OCI-LY7 (cell line): ENCODE results near the gene PPARG. TPM values are rescaled to one million over a fixed set of nuclear protein-coding genes. Genes with fewer than 3 reads are reported as not detected.

Experiments used
- BruUV-seq: library from RNA; stranded (reverse); fragments of 400-500 nt; replicated peaks from 2 replicates; lab custom pipeline; 2021; lab: Mats Ljungman, UMichigan
- CTCF ChIA-PET: fragments of 300-600 bp; sonication (Branson Sonifier 250); formaldehyde crosslinking; loops from one replicate; lab custom pipeline; 2022; ENCODE audit warnings: antibody characterized with exemption; ENCODE audit not compliant: unreplicated experiment; lab: Charles Lee
- POLR2A ChIA-PET: fragments of 300-600 bp; sonication (Branson Sonifier 250); formaldehyde crosslinking; loops from one replicate; lab custom pipeline; 2022; ENCODE audit warnings: antibody characterized with exemption; lab: Charles Lee
- DNase-seq: peaks from one replicate; pipeline ENCODE4 v3.0.0-alpha.2; 2015; ENCODE audit warnings: low spot score
- H2AFZ ChIP-seq: fragments of 200-600 bp; sonication (generic), shearing (Covaris generic); 2 replicates; pipeline ENCODE4 v1.6.1; 2014; ENCODE audit warnings: mild to moderate bottlenecking, antibody characterized with exemption, low read length, moderate library complexity
- H3K27ac ChIP-seq: fragments of 200-600 bp; sonication (generic); 2 replicates; pipeline ENCODE4 v1.5.1; 2014; ENCODE audit warnings: mixed run types, low read depth, mild to moderate bottlenecking, moderate library complexity, low read length, inconsistent platforms; ENCODE audit not compliant: poor library complexity, severe bottlenecking
- H3K36me3 ChIP-seq: fragments of 200-600 bp; sonication (generic); 2 replicates; pipeline ENCODE4 v1.6.1; 2014; ENCODE audit warnings: mild to moderate bottlenecking, antibody characterized with exemption, low read length, moderate library complexity, mixed read lengths; ENCODE audit not compliant: insufficient read depth
- H3K4me1 ChIP-seq: fragments of 200-600 bp; sonication (generic); 2 replicates; pipeline ENCODE4 v1.5.1; 2014; ENCODE audit warnings: mild to moderate bottlenecking, low read length; ENCODE audit not compliant: insufficient read depth, poor library complexity, severe bottlenecking
- H3K4me2 ChIP-seq: fragments of 200-600 bp; sonication (generic); 2 replicates; pipeline ENCODE4 v1.6.1; 2014; ENCODE audit warnings: mild to moderate bottlenecking, low read length
- H3K4me3 ChIP-seq: fragments of 200-600 bp; sonication (generic); 2 replicates; pipeline ENCODE4 v1.5.1; 2014; ENCODE audit warnings: mild to moderate bottlenecking, low read depth, low read length; ENCODE audit not compliant: poor library complexity, severe bottlenecking
- H3K79me2 ChIP-seq: fragments of 200-600 bp; sonication (generic); 2 replicates; pipeline ENCODE4 v1.6.1; 2016; ENCODE audit warnings: low read depth, mild to moderate bottlenecking, low read length, moderate library complexity, mixed read lengths; ENCODE audit not compliant: insufficient read depth
- H3K9me2 ChIP-seq: fragments of 200-600 bp; sonication (generic); 2 replicates; pipeline ENCODE4 v1.6.1; 2016; ENCODE audit warnings: mild to moderate bottlenecking, low read length, mixed read lengths; ENCODE audit not compliant: insufficient read depth
- H3K9me3 ChIP-seq: fragments of 200-600 bp; sonication (generic); 2 replicates; pipeline ENCODE4 v1.6.1; 2014; ENCODE audit warnings: mild to moderate bottlenecking, mixed run types, low read length, mixed read lengths
- H4K20me1 ChIP-seq: fragments of 200-600 bp; sonication (generic); 2 replicates; pipeline ENCODE4 v1.6.1; 2014; ENCODE audit warnings: mild to moderate bottlenecking, antibody characterized with exemption, low read length, moderate library complexity, mixed read lengths; ENCODE audit not compliant: insufficient read depth
- EZH2phosphoT487 ChIP-seq: fragments of 200-600 bp; sonication (generic); IDR thresholded peaks from 2 replicates; pipeline ENCODE4 v1.6.1; 2018; ENCODE audit warnings: low read depth, borderline replicate concordance, mild to moderate bottlenecking, mixed run types, antibody characterized with exemption, low read length, moderate library complexity, mixed read lengths
- intact Hi-C: fragments of 100-400 bp; cut with micrococcal nuclease; formaldehyde crosslinking; loops from one replicate; pipeline ENCODE4 v1.10.0; 2022; ENCODE audit not compliant: unreplicated experiment
- total RNA-seq, 2 experiments: library from RNA; depleted of rRNA in 1 of 2; stranded (reverse); fragments of >200 nt in 1 of 2; shearing (Covaris generic) in 1 of 2; gene quantifications; 2 replicates each; pipeline ENCODE4 v1.2.3, GENCODE V29; 2014 to 2022
- TF ChIP-seq, protein P1 (sequence below): fragments of 200-600 bp; sonication (generic); conservative IDR thresholded peaks from 2 replicates; pipeline ENCODE4 v1.5.1; 2014; ENCODE audit warnings: mild to moderate bottlenecking, antibody characterized with exemption, low read length, moderate library complexity, mixed read lengths

PPARG gene
- total RNA-seq, 2 experiments from 2014 or later: not detected

DNA sequence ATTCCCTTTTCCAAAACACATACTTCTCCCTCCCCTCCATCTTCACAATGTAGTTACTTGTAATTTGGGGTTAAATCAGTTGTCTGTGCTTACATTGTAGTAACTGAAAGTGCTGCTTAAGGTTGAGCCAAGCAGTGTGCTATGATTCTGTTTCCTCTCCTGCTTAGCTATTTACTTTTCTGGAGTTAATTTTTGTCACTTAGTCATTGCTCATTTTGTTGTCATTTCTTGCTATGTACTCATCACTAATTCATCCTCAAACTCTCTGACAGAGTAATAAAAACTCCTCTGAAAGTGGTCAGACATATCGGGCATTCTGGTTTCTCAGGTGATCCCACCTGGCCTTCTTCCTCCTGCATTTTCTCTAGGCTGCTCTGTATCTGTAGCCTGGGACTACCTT is 80.7 kb downstream of the PPARG start:
- Histone ChIP-seq H3K4me2 (no peak overlapping the region), H2AFZ (no peak overlapping the region), H3K36me3 (no peaks in the 10 kb centered on the region), H3K9me3 (no peaks in the 10 kb centered on the region), H3K4me3 (no peak overlapping the region), H4K20me1 (no peaks in the 10 kb centered on the region), H3K9me2 (no peaks in the 10 kb centered on the region), H3K4me1 (no peaks in the 10 kb centered on the region), H3K27ac (no peak overlapping the region), H3K79me2 (no peaks in the 10 kb centered on the region)
- TF ChIP-seq EZH2phosphoT487: no peak
- TF ChIP-seq, protein P1, sequence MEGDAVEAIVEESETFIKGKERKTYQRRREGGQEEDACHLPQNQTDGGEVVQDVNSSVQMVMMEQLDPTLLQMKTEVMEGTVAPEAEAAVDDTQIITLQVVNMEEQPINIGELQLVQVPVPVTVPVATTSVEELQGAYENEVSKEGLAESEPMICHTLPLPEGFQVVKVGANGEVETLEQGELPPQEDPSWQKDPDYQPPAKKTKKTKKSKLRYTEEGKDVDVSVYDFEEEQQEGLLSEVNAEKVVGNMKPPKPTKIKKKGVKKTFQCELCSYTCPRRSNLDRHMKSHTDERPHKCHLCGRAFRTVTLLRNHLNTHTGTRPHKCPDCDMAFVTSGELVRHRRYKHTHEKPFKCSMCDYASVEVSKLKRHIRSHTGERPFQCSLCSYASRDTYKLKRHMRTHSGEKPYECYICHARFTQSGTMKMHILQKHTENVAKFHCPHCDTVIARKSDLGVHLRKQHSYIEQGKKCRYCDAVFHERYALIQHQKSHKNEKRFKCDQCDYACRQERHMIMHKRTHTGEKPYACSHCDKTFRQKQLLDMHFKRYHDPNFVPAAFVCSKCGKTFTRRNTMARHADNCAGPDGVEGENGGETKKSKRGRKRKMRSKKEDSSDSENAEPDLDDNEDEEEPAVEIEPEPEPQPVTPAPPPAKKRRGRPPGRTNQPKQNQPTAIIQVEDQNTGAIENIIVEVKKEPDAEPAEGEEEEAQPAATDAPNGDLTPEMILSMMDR: no peak
- DNase-seq: no peak
- POLR2A ChIA-PET: no interaction called here
- intact Hi-C loops: no loop called here
- CTCF ChIA-PET: no interaction called here
- BruUV-seq: no TSS peak

DNA sequence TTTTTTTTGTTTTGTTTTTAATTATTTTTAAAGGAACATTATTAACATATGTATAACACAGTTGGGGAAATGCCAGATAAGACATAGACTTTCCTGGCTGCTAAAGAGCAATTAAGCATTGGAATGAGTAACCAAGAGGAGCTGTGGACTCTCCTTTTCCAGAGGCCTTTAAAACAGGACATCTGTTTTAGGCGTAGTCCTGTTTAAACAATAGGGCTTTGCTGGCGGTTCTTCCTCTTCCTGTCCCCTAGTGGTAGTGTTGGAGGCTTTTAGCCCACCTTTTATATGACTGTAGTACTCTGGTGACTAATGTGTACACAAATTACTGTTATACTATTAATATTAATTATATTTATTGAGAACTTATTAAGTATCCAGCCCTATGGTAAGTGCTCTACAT is 81.9 kb downstream of the PPARG start:
- Histone ChIP-seq H3K79me2 (no peaks in the 10 kb centered on the region), H3K9me3 (no peaks in the 10 kb centered on the region), H3K27ac (no peak overlapping the region), H3K4me2 (no peak overlapping the region), H2AFZ (no peak overlapping the region), H3K4me3 (no peak overlapping the region), H3K36me3 (no peaks in the 10 kb centered on the region), H3K9me2 (no peaks in the 10 kb centered on the region), H3K4me1 (no peaks in the 10 kb centered on the region), H4K20me1 (no peaks in the 10 kb centered on the region)
- DNase-seq: no peak
- CTCF ChIA-PET: no interaction called here
- TF ChIP-seq, protein P1: no peak
- no peak for TF ChIP-seq EZH2phosphoT487
- intact Hi-C loops: no loop called here
- POLR2A ChIA-PET: no interaction called here
- no TSS peak for BruUV-seq

DNA sequence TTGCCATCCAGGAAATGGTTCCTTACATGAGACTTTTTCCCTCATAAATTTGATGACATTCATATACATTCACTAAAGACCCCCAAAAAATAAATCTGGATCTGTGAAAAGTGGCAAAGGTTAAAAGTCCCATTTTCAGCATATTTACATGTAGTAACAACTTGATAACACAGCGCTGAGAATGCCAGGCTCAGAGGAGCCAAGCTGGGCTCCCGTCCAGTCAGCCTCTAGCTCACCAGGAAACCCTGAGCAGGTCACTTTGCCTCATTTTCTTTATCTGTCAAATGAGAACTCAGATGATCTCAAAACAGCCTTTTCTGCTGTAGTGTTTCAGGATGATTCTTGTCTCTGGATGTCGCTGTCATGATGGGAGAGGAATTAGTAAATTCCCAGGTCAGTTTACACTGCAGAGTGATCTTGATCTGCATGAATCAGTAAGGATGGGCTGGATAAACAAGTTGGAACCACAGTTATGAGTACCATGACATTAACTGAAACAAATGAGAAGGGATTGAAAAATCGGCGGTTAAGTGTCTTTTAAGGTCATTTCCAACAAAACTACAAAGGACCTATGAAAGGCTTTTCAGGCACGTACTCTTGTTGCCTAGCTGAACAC is 82.8 kb downstream of the PPARG start:
- H2AFZ ChIP-seq: no peak overlapping the region
- no peak for TF ChIP-seq EZH2phosphoT487
- TF ChIP-seq, protein P1: no peak
- DNase-seq: no peak
- no TSS peak for BruUV-seq
- H3K9me3 ChIP-seq: no peaks in the 10 kb centered on the region
- H3K4me2 ChIP-seq: no peak overlapping the region
- H3K79me2 ChIP-seq: no peaks in the 10 kb centered on the region
- intact Hi-C loops: no loop called here
- H3K9me2 ChIP-seq: no peaks in the 10 kb centered on the region
- no peaks in the 10 kb centered on the region for H3K36me3 ChIP-seq
- no peaks in the 10 kb centered on the region for H3K4me1 ChIP-seq
- H3K27ac ChIP-seq: no peak overlapping the region
- ChIA-PET POLR2A (no interaction called here), CTCF (no interaction called here)
- H3K4me3 ChIP-seq: no peak overlapping the region
- H4K20me1 ChIP-seq: no peaks in the 10 kb centered on the region
